GM10248 (cell line): Measurements from ENCODE around the gene GOT2.

Source experiments
- CTCF ChIA-PET: fragments of 300-600 bp; sonication (Branson Sonifier 250); formaldehyde crosslinking; extraction: SDS; loops from one replicate; lab custom pipeline; 2021; ENCODE audit warnings: antibody characterized with exemption; lab: Yijun Ruan, JAX
- POLR2A ChIA-PET: fragments of 350-650 bp; sonication (Branson Sonifier 250); formaldehyde crosslinking; extraction: SDS; loops from one replicate; lab custom pipeline; 2020; ENCODE audit warnings: antibody characterized with exemption; lab: Yijun Ruan, JAX
- DNase-seq: peaks from one replicate; pipeline ENCODE4 v3.0.0; 2012; ENCODE audit errors: extremely low spot score
- CTCF ChIP-seq: IDR thresholded peaks from 2 replicates; pipeline ENCODE4 v1.5.1; 2012; ENCODE audit warnings: mild to moderate bottlenecking, low read depth; ENCODE audit errors: extremely low read depth, missing control alignments, control extremely low read depth

Gene GOT2

GRCh38 chr16:58679763-58680162 is 54.4 kb downstream of the GOT2 start:
- CTCF ChIA-PET = interaction anchor here (1.2 to 1.8 kb wide), 4 partner anchors 52 to 343 kb away, joined by 3 to 8 read pairs (median 5); no protein-coding TSS in a partner anchor
- no peak for DNase-seq
- no peak for TF ChIP-seq CTCF
- POLR2A ChIA-PET = no interaction called here

GRCh38 chr16:58678716-58679115 is 55.4 kb downstream of the GOT2 start:
- CTCF ChIA-PET = interaction anchor here (1.8 to 2.8 kb wide), 4 partner anchors 16 to 342 kb away, joined by 5 to 10 read pairs (median 8); no protein-coding TSS in a partner anchor
- POLR2A ChIA-PET = no interaction called here
- DNase-seq = no peak
- TF ChIP-seq CTCF = no peak

- TF ChIP-seq CTCF = no peak
- ChIA-PET POLR2A (no interaction called here), CTCF (interaction anchor here (1.8 to 2.8 kb wide), 4 partner anchors 16 to 342 kb away, joined by 5 to 10 read pairs (median 8); no protein-coding TSS in a partner anchor)
- DNase-seq = no peak
Observed at GRCh38 chr16:58678269-58678668, 55.8 kb downstream of the GOT2 start.

GRCh38 chr16:58670946-58671583 is 63.1 kb downstream of the GOT2 start:
- ChIA-PET POLR2A (no interaction called here), CTCF (interaction anchor here (0.7 to 2.1 kb wide), 3 partner anchors 10 to 159 kb away, joined by 3 to 6 read pairs (median 3); no protein-coding TSS in a partner anchor)
- no peak for DNase-seq
- no peak for TF ChIP-seq CTCF

GRCh38 chr16:58670177-58670576 is 63.9 kb downstream of the GOT2 start:
- CTCF ChIA-PET = interaction anchor here (1.3 to 2.1 kb wide), 2 partner anchors 9 to 158 kb away, joined by 3 to 6 read pairs; no protein-coding TSS in a partner anchor
- no peak for TF ChIP-seq CTCF
- POLR2A ChIA-PET = no interaction called here
- DNase-seq = no peak

GRCh38 chr16:58665200-58665599 is 68.9 kb downstream of the GOT2 start:
- ChIA-PET CTCF (interaction anchor here (1.1 to 3.5 kb wide), 3 partner anchors 13 to 154 kb away, joined by 3 to 9 read pairs (median 6); no protein-coding TSS in a partner anchor), POLR2A (interaction anchor here (0.5 kb wide), 1 partner anchor 257 kb away, joined by 9 read pairs; no protein-coding TSS in a partner anchor)
- no peak for DNase-seq
- no peak for TF ChIP-seq CTCF
